HEK293 (cell line): ENCODE data around the gene KTN1.

ENCODE experiments used
- CTCF ChIA-PET: fragments of 350-600 bp; formaldehyde crosslinking; extraction: SDS; loops from one replicate; lab custom pipeline; 2021; ENCODE audit warnings: antibody characterized with exemption; lab: Yijun Ruan, JAX
- POLR2A ChIA-PET: fragments of 300-600 bp; formaldehyde crosslinking; extraction: SDS; loops from one replicate; lab custom pipeline; 2020; ENCODE audit warnings: antibody characterized with exemption, inconsistent platforms; lab: Yijun Ruan, JAX
- H3K27ac ChIP-seq: fragments of 200-500 bp; sonication (Bioruptor generic); 2 replicates; pipeline ENCODE4 v1.5.1; 2014; ENCODE audit warnings: low read depth, low read length, control low read depth, inconsistent platforms; ENCODE audit errors: extremely low read depth
- H3K36me3 ChIP-seq, 2 experiments: fragments of 200-500 bp in 1 of 2; sonication (Bioruptor generic) in 1 of 2; 1 replicate in 1 of 2; 2 replicates in 1 of 2; pipeline ENCODE4 v1.5.1; 2014 to 2017; ENCODE audit warnings: inconsistent platforms in 2 of 2, low read length in 2 of 2; ENCODE audit not compliant: control insufficient read depth in 2 of 2, insufficient read depth in 1 of 2
- H3K4me1 ChIP-seq: fragments of 200-500 bp; sonication (Bioruptor generic); 2 replicates; pipeline ENCODE4 v1.5.1; 2014; ENCODE audit warnings: mild to moderate bottlenecking, low read length, inconsistent platforms; ENCODE audit not compliant: control insufficient read depth, insufficient read depth
- H3K4me3 ChIP-seq: 2 replicates; pipeline ENCODE4 v1.5.1; 2011; ENCODE audit warnings: low read depth, mild to moderate bottlenecking, control low read depth, low read length, moderate library complexity
- H3K9me3 ChIP-seq: fragments of 200-500 bp; sonication (Bioruptor generic); 2 replicates; pipeline ENCODE4 v1.5.1; 2014; ENCODE audit warnings: low read depth, low read length, inconsistent platforms; ENCODE audit not compliant: control insufficient read depth, insufficient read depth
- GLI2 ChIP-seq: fragments of 450-650 bp; formaldehyde crosslinking; IDR thresholded peaks from 2 replicates; pipeline ENCODE4; 2017; ENCODE audit warnings: missing biosample characterization, missing genetic modification characterization, low read depth, borderline replicate concordance
- SCRT2 ChIP-seq: fragments of 450-650 bp; formaldehyde crosslinking; IDR thresholded peaks from 2 replicates; pipeline ENCODE4 v1.5.1; 2016; ENCODE audit warnings: missing biosample characterization, missing genetic modification characterization
- SP7 ChIP-seq: fragments of 450-650 bp; formaldehyde crosslinking; IDR thresholded peaks from 2 replicates; pipeline ENCODE4 v1.5.1; 2016; ENCODE audit warnings: missing biosample characterization, missing genetic modification characterization
- TRIM28 ChIP-seq: IDR thresholded peaks from 2 replicates; pipeline ENCODE4 v1.6.1; 2011; ENCODE audit warnings: low read length, control low read depth, borderline replicate concordance
- ZNF10 ChIP-seq: fragments of 450-650 bp; formaldehyde crosslinking; IDR thresholded peaks from 2 replicates; pipeline ENCODE4 v1.5.1; 2017; ENCODE audit warnings: missing biosample characterization, missing genetic modification characterization
- ZNF184 ChIP-seq: fragments of 450-650 bp; IDR thresholded peaks from 2 replicates; pipeline ENCODE4 v1.5.1; 2018; ENCODE audit warnings: missing biosample characterization, mild to moderate bottlenecking, missing genetic modification characterization
- ZNF416 ChIP-seq: fragments of 450-650 bp; formaldehyde crosslinking; IDR thresholded peaks from 2 replicates; pipeline ENCODE4 v1.5.1; 2016; ENCODE audit warnings: missing biosample characterization, missing genetic modification characterization
- ZNF561 ChIP-seq: fragments of 450-650 bp; IDR thresholded peaks from 2 replicates; pipeline ENCODE4 v1.5.1; 2018; ENCODE audit warnings: missing biosample characterization, missing genetic modification characterization, borderline replicate concordance
- ZNF843 ChIP-seq: fragments of 450-650 bp; formaldehyde crosslinking; IDR thresholded peaks from 2 replicates; pipeline ENCODE4 v1.5.1; 2016; ENCODE audit warnings: missing biosample characterization, missing genetic modification characterization
- TF ChIP-seq, protein P1 (sequence below): fragments of 450-650 bp; formaldehyde crosslinking; IDR thresholded peaks from 2 replicates; pipeline ENCODE4 v1.5.1; 2017; ENCODE audit warnings: missing biosample characterization, missing genetic modification characterization
- TF ChIP-seq, protein P2 (sequence below): fragments of 450-650 bp; formaldehyde crosslinking; IDR thresholded peaks from 2 replicates; pipeline ENCODE4 v1.5.1; 2017; ENCODE audit warnings: missing biosample characterization, missing genetic modification characterization
- TF ChIP-seq, protein P3 (sequence below): IDR thresholded peaks from 2 replicates; pipeline ENCODE4 v1.6.1; 2011; ENCODE audit warnings: mild to moderate bottlenecking, low read depth, low read length, borderline replicate concordance
- TF ChIP-seq, protein P4 (sequence below): fragments of 450-650 bp; formaldehyde crosslinking; IDR thresholded peaks from 2 replicates; pipeline ENCODE4 v1.5.1; 2016; ENCODE audit warnings: missing biosample characterization, missing genetic modification characterization
- TF ChIP-seq, protein P5 (sequence below): fragments of 450-650 bp; formaldehyde crosslinking; IDR thresholded peaks from 2 replicates; pipeline ENCODE4; 2016; ENCODE audit warnings: missing biosample characterization, missing genetic modification characterization

The KTN1 gene

DNA sequence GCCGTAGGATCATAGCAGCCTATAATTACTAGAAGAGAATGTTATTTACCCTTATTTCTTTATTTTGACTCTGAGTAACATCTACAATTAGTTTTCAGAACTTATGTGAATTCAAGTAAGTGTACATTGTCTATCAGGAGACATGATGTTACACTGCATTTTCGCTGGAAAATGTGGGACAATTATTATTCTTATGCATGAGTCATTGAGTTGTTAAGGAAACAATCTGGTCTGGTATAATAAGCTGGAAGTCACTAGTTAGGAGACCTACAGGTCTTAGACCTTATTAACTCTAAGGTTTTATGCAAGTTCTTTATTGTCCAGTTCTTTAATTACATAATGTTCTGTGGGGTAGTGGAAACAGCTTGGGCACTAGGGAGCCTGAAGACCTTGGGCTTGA, 5.8 kb downstream of the KTN1 start:
- ChIA-PET CTCF (interaction anchor here (0.5 to 3.2 kb wide), 5 partner anchors 85 to 1061 kb away, joined by 3 to 13 read pairs (median 3); no protein-coding TSS in a partner anchor), POLR2A (no interaction called here)
- TF ChIP-seq SP7 (peak; percentile 64), ZNF416 (tag by site-specific recombination) (no peak), SCRT2 (tag by site-specific recombination) (peak; percentile 41), TRIM28 (peak; percentile 21; the same call in 1 of the 2 replicates)
- TF ChIP-seq, protein P1, sequence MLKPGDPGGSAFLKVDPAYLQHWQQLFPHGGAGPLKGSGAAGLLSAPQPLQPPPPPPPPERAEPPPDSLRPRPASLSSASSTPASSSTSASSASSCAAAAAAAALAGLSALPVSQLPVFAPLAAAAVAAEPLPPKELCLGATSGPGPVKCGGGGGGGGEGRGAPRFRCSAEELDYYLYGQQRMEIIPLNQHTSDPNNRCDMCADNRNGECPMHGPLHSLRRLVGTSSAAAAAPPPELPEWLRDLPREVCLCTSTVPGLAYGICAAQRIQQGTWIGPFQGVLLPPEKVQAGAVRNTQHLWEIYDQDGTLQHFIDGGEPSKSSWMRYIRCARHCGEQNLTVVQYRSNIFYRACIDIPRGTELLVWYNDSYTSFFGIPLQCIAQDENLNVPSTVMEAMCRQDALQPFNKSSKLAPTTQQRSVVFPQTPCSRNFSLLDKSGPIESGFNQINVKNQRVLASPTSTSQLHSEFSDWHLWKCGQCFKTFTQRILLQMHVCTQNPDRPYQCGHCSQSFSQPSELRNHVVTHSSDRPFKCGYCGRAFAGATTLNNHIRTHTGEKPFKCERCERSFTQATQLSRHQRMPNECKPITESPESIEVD (tag by site-specific recombination), result peak; percentile 47
- TF ChIP-seq, protein P2, sequence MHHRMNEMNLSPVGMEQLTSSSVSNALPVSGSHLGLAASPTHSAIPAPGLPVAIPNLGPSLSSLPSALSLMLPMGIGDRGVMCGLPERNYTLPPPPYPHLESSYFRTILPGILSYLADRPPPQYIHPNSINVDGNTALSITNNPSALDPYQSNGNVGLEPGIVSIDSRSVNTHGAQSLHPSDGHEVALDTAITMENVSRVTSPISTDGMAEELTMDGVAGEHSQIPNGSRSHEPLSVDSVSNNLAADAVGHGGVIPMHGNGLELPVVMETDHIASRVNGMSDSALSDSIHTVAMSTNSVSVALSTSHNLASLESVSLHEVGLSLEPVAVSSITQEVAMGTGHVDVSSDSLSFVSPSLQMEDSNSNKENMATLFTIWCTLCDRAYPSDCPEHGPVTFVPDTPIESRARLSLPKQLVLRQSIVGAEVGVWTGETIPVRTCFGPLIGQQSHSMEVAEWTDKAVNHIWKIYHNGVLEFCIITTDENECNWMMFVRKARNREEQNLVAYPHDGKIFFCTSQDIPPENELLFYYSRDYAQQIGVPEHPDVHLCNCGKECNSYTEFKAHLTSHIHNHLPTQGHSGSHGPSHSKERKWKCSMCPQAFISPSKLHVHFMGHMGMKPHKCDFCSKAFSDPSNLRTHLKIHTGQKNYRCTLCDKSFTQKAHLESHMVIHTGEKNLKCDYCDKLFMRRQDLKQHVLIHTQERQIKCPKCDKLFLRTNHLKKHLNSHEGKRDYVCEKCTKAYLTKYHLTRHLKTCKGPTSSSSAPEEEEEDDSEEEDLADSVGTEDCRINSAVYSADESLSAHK (tag by site-specific recombination), result 0 out of 2 replicates have a peak, but pooled peaks have one; percentile 12
- TF ChIP-seq, protein P3, sequence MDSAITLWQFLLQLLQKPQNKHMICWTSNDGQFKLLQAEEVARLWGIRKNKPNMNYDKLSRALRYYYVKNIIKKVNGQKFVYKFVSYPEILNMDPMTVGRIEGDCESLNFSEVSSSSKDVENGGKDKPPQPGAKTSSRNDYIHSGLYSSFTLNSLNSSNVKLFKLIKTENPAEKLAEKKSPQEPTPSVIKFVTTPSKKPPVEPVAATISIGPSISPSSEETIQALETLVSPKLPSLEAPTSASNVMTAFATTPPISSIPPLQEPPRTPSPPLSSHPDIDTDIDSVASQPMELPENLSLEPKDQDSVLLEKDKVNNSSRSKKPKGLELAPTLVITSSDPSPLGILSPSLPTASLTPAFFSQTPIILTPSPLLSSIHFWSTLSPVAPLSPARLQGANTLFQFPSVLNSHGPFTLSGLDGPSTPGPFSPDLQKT, result no peak

DNA sequence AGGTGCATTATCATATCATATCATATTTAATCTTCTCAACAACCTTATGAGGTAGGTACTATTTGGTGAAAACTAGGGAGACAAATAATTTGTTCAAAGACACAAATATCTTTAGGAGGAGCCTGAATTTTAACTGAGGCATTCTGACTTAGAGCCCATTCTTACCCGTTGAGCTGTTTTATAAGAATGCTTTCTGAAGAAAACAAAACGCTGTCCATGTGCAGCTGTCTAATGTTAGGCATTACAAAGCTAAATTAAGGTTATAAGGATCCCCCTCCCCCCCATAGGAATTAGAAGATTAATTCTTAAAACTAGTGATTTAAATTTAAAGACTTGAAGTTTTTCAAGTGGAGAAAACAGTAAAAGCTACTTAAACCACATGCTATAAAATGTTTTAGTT, 6.4 kb downstream of the KTN1 start:
- POLR2A ChIA-PET, result interaction anchor here (0.5 to 0.6 kb wide), 2 partner anchors 9 to 1275 kb away, joined by 3 to 5 read pairs; no protein-coding TSS in a partner anchor
- H3K4me1 ChIP-seq, result peaks cover 58% of the 10 kb centered on the region
- no peak overlapping the region for H3K4me3 ChIP-seq
- TF ChIP-seq ZNF10 (tag by site-specific recombination), result no peak
- TF ChIP-seq GLI2 (tag by site-specific recombination), result no peak
- TF ChIP-seq ZNF561 (tag by site-specific recombination), result no peak
- TF ChIP-seq, protein P1 (tag by site-specific recombination), result peak; percentile 45
- TF ChIP-seq, protein P4, sequence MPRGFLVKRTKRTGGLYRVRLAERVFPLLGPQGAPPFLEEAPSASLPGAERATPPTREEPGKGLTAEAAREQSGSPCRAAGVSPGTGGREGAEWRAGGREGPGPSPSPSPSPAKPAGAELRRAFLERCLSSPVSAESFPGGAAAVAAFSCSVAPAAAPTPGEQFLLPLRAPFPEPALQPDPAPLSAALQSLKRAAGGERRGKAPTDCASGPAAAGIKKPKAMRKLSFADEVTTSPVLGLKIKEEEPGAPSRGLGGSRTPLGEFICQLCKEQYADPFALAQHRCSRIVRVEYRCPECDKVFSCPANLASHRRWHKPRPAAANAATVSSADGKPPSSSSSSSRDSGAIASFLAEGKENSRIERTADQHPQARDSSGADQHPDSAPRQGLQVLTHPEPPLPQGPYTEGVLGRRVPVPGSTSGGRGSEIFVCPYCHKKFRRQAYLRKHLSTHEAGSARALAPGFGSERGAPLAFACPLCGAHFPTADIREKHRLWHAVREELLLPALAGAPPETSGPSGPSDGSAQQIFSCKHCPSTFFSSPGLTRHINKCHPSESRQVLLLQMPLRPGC (tag by site-specific recombination), result no peak
- TF ChIP-seq, protein P5, sequence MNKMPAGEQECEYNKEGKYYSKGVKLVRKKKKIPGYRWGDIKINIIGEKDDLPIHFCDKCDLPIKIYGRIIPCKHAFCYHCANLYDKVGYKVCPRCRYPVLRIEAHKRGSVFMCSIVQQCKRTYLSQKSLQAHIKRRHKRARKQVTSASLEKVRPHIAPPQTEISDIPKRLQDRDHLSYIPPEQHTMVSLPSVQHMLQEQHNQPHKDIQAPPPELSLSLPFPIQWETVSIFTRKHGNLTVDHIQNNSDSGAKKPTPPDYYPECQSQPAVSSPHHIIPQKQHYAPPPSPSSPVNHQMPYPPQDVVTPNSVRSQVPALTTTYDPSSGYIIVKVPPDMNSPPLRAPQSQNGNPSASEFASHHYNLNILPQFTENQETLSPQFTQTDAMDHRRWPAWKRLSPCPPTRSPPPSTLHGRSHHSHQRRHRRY (tag by site-specific recombination), result no peak
- no peak for TF ChIP-seq ZNF843
- no peak for TF ChIP-seq ZNF184
- no peaks in the 10 kb centered on the region for H3K9me3 ChIP-seq
- no peak overlapping the region for H3K27ac ChIP-seq
- CTCF ChIA-PET, result interaction anchor here (0.5 to 3.2 kb wide), 5 partner anchors 10 to 1060 kb away, joined by 3 to 13 read pairs (median 3); no protein-coding TSS in a partner anchor
- H3K36me3 ChIP-seq, result no peaks in the 10 kb centered on the region

More for the DNA sequence above, 5.8 kb downstream of the KTN1 start:
- H3K4me1 ChIP-seq, result peaks cover 58% of the 10 kb centered on the region
- H3K27ac ChIP-seq, result no peak overlapping the region
- H3K9me3 ChIP-seq, result no peaks in the 10 kb centered on the region
- no peak overlapping the region for H3K4me3 ChIP-seq
- no peaks in the 10 kb centered on the region for H3K36me3 ChIP-seq
